WTC11 (cell line): ENCODE data around the gene SYNM. TPM values are rescaled to one million over a fixed set of nuclear protein-coding genes. Genes with fewer than 3 reads are reported as not detected.

Source experiments
- ATAC-seq: fragments of 200-7000 bp; cut with Tn5 transposase; 2 replicates; pipeline ENCODE4 v1.10.0; 2021; ENCODE audit warnings: mild to moderate bottlenecking, moderate library complexity
- CTCF ChIA-PET: fragments of 300-600 bp; sonication (Branson Sonifier 250); formaldehyde crosslinking; loops from one replicate; lab custom pipeline; 2021; ENCODE audit warnings: antibody characterized with exemption; lab: Charles Lee
- POLR2A ChIA-PET: fragments of 350-600 bp; sonication (Branson Sonifier 250); formaldehyde crosslinking; loops from one replicate; lab custom pipeline; 2021; ENCODE audit warnings: antibody characterized with exemption; lab: Charles Lee
- DNase-seq: peaks from one replicate; pipeline ENCODE4 v3.0.0; 2021; ENCODE audit warnings: low spot score
- H3K27ac Mint-ChIP-seq: 2 replicates; pipeline ENCODE4 v1.8.0; 2021; ENCODE audit warnings: mixed read lengths
- H3K27me3 Mint-ChIP-seq: 2 replicates; pipeline ENCODE4 v1.8.0; 2021; ENCODE audit warnings: low read depth, mild to moderate bottlenecking, moderate library complexity, mixed read lengths
- H3K36me3 Mint-ChIP-seq: 2 replicates; pipeline ENCODE4 v1.8.0; 2021; ENCODE audit warnings: mixed read lengths
- H3K4me1 Mint-ChIP-seq: 2 replicates; pipeline ENCODE4 v1.8.0; 2022; ENCODE audit warnings: mixed read lengths
- H3K4me3 Mint-ChIP-seq: 2 replicates; pipeline ENCODE4 v1.8.0; 2021; ENCODE audit warnings: mild to moderate bottlenecking, moderate library complexity, mixed read lengths
- H3K9me3 Mint-ChIP-seq: 2 replicates; pipeline ENCODE4 v1.8.0; 2021; ENCODE audit warnings: mixed read lengths
- GRHL2 ChIP-seq: fragments of 250-450 bp; sonication (Bioruptor Pico); IDR thresholded peaks from 2 replicates; pipeline ENCODE4 v1.8.0; 2022; ENCODE audit warnings: mild to moderate bottlenecking, moderate library complexity; ENCODE audit not compliant: insufficient replicate concordance, severe bottlenecking
- NFATC4 ChIP-seq: fragments of 250-450 bp; sonication (Bioruptor Pico); IDR thresholded peaks from 2 replicates; pipeline ENCODE4 v1.9.0; 2021; ENCODE audit warnings: mild to moderate bottlenecking
- OVOL2 ChIP-seq: fragments of 250-450 bp; sonication (Bioruptor Pico); IDR thresholded peaks from 2 replicates; pipeline ENCODE4 v1.9.0; 2021; ENCODE audit warnings: mild to moderate bottlenecking, borderline replicate concordance
- RELA ChIP-seq: sonication (generic); formaldehyde crosslinking; IDR thresholded peaks from 2 replicates; pipeline ENCODE4 v1.8.1; 2022; ENCODE audit warnings: missing genetic modification reagents, mild to moderate bottlenecking, borderline replicate concordance
- RORB ChIP-seq: fragments of 250-450 bp; sonication (Bioruptor Pico); IDR thresholded peaks from 2 replicates; pipeline ENCODE4 v1.9.0; 2021; ENCODE audit warnings: mild to moderate bottlenecking
- SMAD3 ChIP-seq: sonication (generic); formaldehyde crosslinking; IDR thresholded peaks from 2 replicates; pipeline ENCODE4 v1.8.0; 2022; ENCODE audit warnings: missing genetic modification reagents, mild to moderate bottlenecking, borderline replicate concordance
- SP1 ChIP-seq: sonication (generic); formaldehyde crosslinking; conservative IDR thresholded peaks from 2 replicates; pipeline ENCODE4 v1.8.1; 2022; ENCODE audit warnings: missing genetic modification reagents
- ZNF219 ChIP-seq: sonication (generic); formaldehyde crosslinking; IDR thresholded peaks from 2 replicates; pipeline ENCODE4 v1.8.0; 2023; ENCODE audit warnings: missing genetic modification reagents, mild to moderate bottlenecking, borderline replicate concordance
- ZNF423 ChIP-seq: fragments of 250-450 bp; sonication (Bioruptor Pico); IDR thresholded peaks from 2 replicates; pipeline ENCODE4 v2.1.2; 2022; ENCODE audit warnings: mild to moderate bottlenecking, moderate library complexity
- total RNA-seq: library from RNA; stranded (reverse); gene quantifications from 3 replicates; pipeline ENCODE4 v1.2.3, GENCODE V29; 2021
- TF ChIP-seq, protein P1 (sequence below): sonication (generic); formaldehyde crosslinking; IDR thresholded peaks from 2 replicates; pipeline ENCODE4 v1.8.1; 2023; ENCODE audit warnings: mild to moderate bottlenecking, missing genetic modification reagents
- TF ChIP-seq, protein P2 (sequence below): sonication (generic); formaldehyde crosslinking; IDR thresholded peaks from 2 replicates; pipeline ENCODE4 v1.8.1; 2023; ENCODE audit warnings: mild to moderate bottlenecking, moderate library complexity, missing genetic modification reagents
- TF ChIP-seq, protein P3 (sequence below): fragments of 250-450 bp; sonication (Bioruptor Pico); IDR thresholded peaks from 2 replicates; pipeline ENCODE4 v1.9.0; 2021; ENCODE audit warnings: mild to moderate bottlenecking, borderline replicate concordance
- TF ChIP-seq, protein P4 (sequence below): sonication (generic); formaldehyde crosslinking; IDR thresholded peaks from 2 replicates; pipeline ENCODE4 v1.8.0; 2023; ENCODE audit warnings: missing genetic modification reagents, mild to moderate bottlenecking, borderline replicate concordance
- TF ChIP-seq, protein P5 (sequence below): fragments of 250-450 bp; sonication (Bioruptor Pico); IDR thresholded peaks from 2 replicates; pipeline ENCODE4 v1.9.0; 2021; ENCODE audit warnings: mild to moderate bottlenecking
- TF ChIP-seq, protein P6 (sequence below): sonication (generic); formaldehyde crosslinking; IDR thresholded peaks from 2 replicates; pipeline ENCODE4 v1.8.1; 2022; ENCODE audit warnings: mild to moderate bottlenecking, moderate library complexity, missing genetic modification reagents
- TF ChIP-seq, protein P7 (sequence below): sonication (generic); formaldehyde crosslinking; IDR thresholded peaks from 2 replicates; pipeline ENCODE4 v1.8.1; 2023; ENCODE audit warnings: mild to moderate bottlenecking, missing genetic modification reagents, borderline replicate concordance
- TF ChIP-seq, protein P8 (sequence below): sonication (generic); formaldehyde crosslinking; IDR thresholded peaks from 2 replicates; pipeline ENCODE4 v1.8.0; 2022; ENCODE audit warnings: mild to moderate bottlenecking, missing genetic modification reagents

The SYNM gene
- total RNA-seq, 1 experiment from 2014 or later: 2.2 TPM

DNA sequence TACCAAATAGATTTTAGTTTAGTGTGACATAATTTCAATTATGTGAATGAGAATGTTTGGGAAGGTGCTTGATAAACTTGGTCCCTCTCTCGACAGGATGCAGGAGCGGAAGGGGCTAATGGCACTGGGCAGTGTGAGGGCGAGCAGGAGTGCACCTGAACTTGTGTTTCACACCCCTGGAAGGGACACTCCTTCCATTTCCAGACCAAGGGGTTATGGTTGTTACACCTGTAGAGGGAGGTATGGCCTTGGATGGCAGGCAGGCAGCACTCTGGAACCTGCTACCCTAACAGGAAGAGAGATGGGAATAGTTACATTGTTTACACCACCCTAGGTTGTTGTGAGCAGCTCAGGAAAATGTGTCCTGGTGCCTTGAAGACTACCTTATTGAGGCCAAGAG, 22.1 kb downstream of the SYNM start:
- H3K4me3 Mint-ChIP-seq: no peak overlapping the region
- TF ChIP-seq, protein P1, sequence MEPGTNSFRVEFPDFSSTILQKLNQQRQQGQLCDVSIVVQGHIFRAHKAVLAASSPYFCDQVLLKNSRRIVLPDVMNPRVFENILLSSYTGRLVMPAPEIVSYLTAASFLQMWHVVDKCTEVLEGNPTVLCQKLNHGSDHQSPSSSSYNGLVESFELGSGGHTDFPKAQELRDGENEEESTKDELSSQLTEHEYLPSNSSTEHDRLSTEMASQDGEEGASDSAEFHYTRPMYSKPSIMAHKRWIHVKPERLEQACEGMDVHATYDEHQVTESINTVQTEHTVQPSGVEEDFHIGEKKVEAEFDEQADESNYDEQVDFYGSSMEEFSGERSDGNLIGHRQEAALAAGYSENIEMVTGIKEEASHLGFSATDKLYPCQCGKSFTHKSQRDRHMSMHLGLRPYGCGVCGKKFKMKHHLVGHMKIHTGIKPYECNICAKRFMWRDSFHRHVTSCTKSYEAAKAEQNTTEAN (CRISPR knock-in tag): no peak
- TF ChIP-seq RELA (CRISPR knock-in tag) (no peak), RORB (CRISPR knock-in tag) (no peak), GRHL2 (CRISPR knock-in tag) (no peak), SP1 (CRISPR knock-in tag) (no peak), NFATC4 (CRISPR knock-in tag) (no peak), SMAD3 (CRISPR knock-in tag) (no peak)
- TF ChIP-seq, protein P2, sequence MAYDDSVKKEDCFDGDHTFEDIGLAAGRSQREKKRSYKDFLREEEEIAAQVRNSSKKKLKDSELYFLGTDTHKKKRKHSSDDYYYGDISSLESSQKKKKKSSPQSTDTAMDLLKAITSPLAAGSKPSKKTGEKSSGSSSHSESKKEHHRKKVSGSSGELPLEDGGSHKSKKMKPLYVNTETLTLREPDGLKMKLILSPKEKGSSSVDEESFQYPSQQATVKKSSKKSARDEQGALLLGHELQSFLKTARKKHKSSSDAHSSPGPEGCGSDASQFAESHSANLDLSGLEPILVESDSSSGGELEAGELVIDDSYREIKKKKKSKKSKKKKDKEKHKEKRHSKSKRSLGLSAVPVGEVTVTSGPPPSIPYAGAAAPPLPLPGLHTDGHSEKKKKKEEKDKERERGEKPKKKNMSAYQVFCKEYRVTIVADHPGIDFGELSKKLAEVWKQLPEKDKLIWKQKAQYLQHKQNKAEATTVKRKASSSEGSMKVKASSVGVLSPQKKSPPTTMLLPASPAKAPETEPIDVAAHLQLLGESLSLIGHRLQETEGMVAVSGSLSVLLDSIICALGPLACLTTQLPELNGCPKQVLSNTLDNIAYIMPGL: no peak
- TF ChIP-seq, protein P3, sequence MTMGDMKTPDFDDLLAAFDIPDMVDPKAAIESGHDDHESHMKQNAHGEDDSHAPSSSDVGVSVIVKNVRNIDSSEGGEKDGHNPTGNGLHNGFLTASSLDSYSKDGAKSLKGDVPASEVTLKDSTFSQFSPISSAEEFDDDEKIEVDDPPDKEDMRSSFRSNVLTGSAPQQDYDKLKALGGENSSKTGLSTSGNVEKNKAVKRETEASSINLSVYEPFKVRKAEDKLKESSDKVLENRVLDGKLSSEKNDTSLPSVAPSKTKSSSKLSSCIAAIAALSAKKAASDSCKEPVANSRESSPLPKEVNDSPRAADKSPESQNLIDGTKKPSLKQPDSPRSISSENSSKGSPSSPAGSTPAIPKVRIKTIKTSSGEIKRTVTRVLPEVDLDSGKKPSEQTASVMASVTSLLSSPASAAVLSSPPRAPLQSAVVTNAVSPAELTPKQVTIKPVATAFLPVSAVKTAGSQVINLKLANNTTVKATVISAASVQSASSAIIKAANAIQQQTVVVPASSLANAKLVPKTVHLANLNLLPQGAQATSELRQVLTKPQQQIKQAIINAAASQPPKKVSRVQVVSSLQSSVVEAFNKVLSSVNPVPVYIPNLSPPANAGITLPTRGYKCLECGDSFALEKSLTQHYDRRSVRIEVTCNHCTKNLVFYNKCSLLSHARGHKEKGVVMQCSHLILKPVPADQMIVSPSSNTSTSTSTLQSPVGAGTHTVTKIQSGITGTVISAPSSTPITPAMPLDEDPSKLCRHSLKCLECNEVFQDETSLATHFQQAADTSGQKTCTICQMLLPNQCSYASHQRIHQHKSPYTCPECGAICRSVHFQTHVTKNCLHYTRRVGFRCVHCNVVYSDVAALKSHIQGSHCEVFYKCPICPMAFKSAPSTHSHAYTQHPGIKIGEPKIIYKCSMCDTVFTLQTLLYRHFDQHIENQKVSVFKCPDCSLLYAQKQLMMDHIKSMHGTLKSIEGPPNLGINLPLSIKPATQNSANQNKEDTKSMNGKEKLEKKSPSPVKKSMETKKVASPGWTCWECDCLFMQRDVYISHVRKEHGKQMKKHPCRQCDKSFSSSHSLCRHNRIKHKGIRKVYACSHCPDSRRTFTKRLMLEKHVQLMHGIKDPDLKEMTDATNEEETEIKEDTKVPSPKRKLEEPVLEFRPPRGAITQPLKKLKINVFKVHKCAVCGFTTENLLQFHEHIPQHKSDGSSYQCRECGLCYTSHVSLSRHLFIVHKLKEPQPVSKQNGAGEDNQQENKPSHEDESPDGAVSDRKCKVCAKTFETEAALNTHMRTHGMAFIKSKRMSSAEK (CRISPR knock-in tag): no peak
- TF ChIP-seq, protein P4, sequence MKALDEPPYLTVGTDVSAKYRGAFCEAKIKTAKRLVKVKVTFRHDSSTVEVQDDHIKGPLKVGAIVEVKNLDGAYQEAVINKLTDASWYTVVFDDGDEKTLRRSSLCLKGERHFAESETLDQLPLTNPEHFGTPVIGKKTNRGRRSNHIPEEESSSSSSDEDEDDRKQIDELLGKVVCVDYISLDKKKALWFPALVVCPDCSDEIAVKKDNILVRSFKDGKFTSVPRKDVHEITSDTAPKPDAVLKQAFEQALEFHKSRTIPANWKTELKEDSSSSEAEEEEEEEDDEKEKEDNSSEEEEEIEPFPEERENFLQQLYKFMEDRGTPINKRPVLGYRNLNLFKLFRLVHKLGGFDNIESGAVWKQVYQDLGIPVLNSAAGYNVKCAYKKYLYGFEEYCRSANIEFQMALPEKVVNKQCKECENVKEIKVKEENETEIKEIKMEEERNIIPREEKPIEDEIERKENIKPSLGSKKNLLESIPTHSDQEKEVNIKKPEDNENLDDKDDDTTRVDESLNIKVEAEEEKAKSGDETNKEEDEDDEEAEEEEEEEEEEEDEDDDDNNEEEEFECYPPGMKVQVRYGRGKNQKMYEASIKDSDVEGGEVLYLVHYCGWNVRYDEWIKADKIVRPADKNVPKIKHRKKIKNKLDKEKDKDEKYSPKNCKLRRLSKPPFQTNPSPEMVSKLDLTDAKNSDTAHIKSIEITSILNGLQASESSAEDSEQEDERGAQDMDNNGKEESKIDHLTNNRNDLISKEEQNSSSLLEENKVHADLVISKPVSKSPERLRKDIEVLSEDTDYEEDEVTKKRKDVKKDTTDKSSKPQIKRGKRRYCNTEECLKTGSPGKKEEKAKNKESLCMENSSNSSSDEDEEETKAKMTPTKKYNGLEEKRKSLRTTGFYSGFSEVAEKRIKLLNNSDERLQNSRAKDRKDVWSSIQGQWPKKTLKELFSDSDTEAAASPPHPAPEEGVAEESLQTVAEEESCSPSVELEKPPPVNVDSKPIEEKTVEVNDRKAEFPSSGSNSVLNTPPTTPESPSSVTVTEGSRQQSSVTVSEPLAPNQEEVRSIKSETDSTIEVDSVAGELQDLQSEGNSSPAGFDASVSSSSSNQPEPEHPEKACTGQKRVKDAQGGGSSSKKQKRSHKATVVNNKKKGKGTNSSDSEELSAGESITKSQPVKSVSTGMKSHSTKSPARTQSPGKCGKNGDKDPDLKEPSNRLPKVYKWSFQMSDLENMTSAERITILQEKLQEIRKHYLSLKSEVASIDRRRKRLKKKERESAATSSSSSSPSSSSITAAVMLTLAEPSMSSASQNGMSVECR (CRISPR knock-in tag): no peak
- TF ChIP-seq, protein P5, sequence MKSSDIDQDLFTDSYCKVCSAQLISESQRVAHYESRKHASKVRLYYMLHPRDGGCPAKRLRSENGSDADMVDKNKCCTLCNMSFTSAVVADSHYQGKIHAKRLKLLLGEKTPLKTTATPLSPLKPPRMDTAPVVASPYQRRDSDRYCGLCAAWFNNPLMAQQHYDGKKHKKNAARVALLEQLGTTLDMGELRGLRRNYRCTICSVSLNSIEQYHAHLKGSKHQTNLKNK (CRISPR knock-in tag): no peak
- TF ChIP-seq, all 79 proteins: peak for 0
- Mint-ChIP-seq H3K9me3 (no peaks in the 10 kb centered on the region), H3K27ac (no peak overlapping the region), H3K27me3 (no peaks in the 10 kb centered on the region), H3K36me3 (no peaks in the 10 kb centered on the region), H3K4me1 (peaks cover 14% of the 10 kb centered on the region)
- POLR2A ChIA-PET: no interaction called here
- CTCF ChIA-PET: interaction anchor here (1.6 to 2.8 kb wide), 2 partner anchors 21 to 26 kb away, joined by 3 to 11 read pairs; partner anchors contain the start of gene SYNM
- no peak for ATAC-seq
- no peak for DNase-seq

DNA sequence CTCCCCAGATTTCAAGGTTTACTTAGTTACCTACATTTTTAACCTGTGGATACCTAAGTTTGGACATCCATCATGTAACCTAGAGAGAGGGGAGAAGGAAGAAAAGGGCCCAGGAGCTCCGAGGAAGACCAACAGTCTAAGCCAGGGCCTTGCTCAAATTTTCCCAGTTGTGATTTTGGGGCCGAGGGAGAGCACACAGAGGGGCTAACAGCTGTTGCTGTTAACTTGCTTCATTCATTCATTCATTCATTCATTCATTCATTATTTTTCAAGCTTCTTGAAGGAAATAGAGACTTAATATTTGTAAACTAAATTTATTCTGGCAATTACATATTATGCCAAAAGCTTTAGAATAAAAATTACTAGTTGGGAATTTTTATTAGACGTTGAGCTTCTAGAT, 22.9 kb downstream of the SYNM start:
- Mint-ChIP-seq H3K9me3 (no peaks in the 10 kb centered on the region), H3K4me3 (no peak overlapping the region), H3K27me3 (no peaks in the 10 kb centered on the region), H3K36me3 (no peaks in the 10 kb centered on the region), H3K4me1 (peaks cover 14% of the 10 kb centered on the region), H3K27ac (no peak overlapping the region)
- ChIA-PET POLR2A (no interaction called here), CTCF (interaction anchor here (2.8 kb wide), 1 partner anchor 22 kb away, joined by 11 read pairs; the partner anchor contains the start of gene SYNM)
- DNase-seq (no peak), ATAC-seq (no peak)
- TF ChIP-seq ZNF219 (CRISPR knock-in tag) (no peak), ZNF423 (CRISPR knock-in tag) (no peak), OVOL2 (CRISPR knock-in tag) (no peak), SMAD3 (CRISPR knock-in tag) (no peak), RORB (CRISPR knock-in tag) (no peak)
- TF ChIP-seq, protein P6, sequence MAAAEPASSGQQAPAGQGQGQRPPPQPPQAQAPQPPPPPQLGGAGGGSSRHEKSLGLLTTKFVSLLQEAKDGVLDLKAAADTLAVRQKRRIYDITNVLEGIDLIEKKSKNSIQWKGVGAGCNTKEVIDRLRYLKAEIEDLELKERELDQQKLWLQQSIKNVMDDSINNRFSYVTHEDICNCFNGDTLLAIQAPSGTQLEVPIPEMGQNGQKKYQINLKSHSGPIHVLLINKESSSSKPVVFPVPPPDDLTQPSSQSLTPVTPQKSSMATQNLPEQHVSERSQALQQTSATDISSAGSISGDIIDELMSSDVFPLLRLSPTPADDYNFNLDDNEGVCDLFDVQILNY: no peak
- TF ChIP-seq, protein P7, sequence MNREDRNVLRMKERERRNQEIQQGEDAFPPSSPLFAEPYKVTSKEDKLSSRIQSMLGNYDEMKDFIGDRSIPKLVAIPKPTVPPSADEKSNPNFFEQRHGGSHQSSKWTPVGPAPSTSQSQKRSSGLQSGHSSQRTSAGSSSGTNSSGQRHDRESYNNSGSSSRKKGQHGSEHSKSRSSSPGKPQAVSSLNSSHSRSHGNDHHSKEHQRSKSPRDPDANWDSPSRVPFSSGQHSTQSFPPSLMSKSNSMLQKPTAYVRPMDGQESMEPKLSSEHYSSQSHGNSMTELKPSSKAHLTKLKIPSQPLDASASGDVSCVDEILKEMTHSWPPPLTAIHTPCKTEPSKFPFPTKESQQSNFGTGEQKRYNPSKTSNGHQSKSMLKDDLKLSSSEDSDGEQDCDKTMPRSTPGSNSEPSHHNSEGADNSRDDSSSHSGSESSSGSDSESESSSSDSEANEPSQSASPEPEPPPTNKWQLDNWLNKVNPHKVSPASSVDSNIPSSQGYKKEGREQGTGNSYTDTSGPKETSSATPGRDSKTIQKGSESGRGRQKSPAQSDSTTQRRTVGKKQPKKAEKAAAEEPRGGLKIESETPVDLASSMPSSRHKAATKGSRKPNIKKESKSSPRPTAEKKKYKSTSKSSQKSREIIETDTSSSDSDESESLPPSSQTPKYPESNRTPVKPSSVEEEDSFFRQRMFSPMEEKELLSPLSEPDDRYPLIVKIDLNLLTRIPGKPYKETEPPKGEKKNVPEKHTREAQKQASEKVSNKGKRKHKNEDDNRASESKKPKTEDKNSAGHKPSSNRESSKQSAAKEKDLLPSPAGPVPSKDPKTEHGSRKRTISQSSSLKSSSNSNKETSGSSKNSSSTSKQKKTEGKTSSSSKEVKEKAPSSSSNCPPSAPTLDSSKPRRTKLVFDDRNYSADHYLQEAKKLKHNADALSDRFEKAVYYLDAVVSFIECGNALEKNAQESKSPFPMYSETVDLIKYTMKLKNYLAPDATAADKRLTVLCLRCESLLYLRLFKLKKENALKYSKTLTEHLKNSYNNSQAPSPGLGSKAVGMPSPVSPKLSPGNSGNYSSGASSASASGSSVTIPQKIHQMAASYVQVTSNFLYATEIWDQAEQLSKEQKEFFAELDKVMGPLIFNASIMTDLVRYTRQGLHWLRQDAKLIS: no peak
- TF ChIP-seq, protein P8, sequence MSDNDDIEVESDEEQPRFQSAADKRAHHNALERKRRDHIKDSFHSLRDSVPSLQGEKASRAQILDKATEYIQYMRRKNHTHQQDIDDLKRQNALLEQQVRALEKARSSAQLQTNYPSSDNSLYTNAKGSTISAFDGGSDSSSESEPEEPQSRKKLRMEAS (CRISPR knock-in tag): no peak
